ENCODE measurements around the gene NANS. TPM values are rescaled to one million over a fixed set of nuclear protein-coding genes. Genes with fewer than 3 reads are reported as not detected.

Gene NANS
- total RNA-seq, 1 donor from 2014 or later: 22.9 TPM

GRCh38 chr9:98091735-98092612 is 35.4 kb downstream of the NANS start:
- Mint-ChIP-seq H3K4me1 (ENCODE audit: low read depth, unreplicated experiment) (no peaks in the 10 kb centered on the region), H3K27me3 (ENCODE audit: unreplicated experiment) (peaks cover 9% of the 10 kb centered on the region), H3K36me3 (ENCODE audit: unreplicated experiment) (peaks cover 4% of the 10 kb centered on the region), H3K9me3 (ENCODE audit: unreplicated experiment) (peaks cover 5% of the 10 kb centered on the region), H3K27ac (ENCODE audit: unreplicated experiment) (no peak overlapping the region), H3K4me3 (ENCODE audit: unreplicated experiment) (no peak overlapping the region)
- DNase-seq: no peak
- TF ChIP-seq CTCF (IDR thresholded peaks at IDR 0.05; ENCODE audit: partially characterized antibody, unreplicated experiment): no peak

- no peak for TF ChIP-seq CTCF (IDR thresholded peaks at IDR 0.05; ENCODE audit: partially characterized antibody, unreplicated experiment)
- peaks cover 3% of the 10 kb centered on the region for H3K9me3 Mint-ChIP-seq (ENCODE audit: unreplicated experiment)
- H3K27me3 Mint-ChIP-seq (ENCODE audit: unreplicated experiment): peaks cover 8% of the 10 kb centered on the region
- DNase-seq: no peak
- H3K4me3 Mint-ChIP-seq (ENCODE audit: unreplicated experiment): no peak overlapping the region
- no peak overlapping the region for H3K27ac Mint-ChIP-seq (ENCODE audit: unreplicated experiment)
- H3K36me3 Mint-ChIP-seq (ENCODE audit: unreplicated experiment): peaks cover 4% of the 10 kb centered on the region
- no peaks in the 10 kb centered on the region for H3K4me1 Mint-ChIP-seq (ENCODE audit: low read depth, unreplicated experiment)
Observed at GRCh38 chr9:98092613-98092931, 36.0 kb downstream of the NANS start.

- H3K36me3 Mint-ChIP-seq (ENCODE audit: unreplicated experiment): no peaks in the 10 kb centered on the region
- H3K27me3 Mint-ChIP-seq (ENCODE audit: unreplicated experiment): peaks cover 5% of the 10 kb centered on the region
- peaks cover 3% of the 10 kb centered on the region for H3K9me3 Mint-ChIP-seq (ENCODE audit: unreplicated experiment)
- no peak for TF ChIP-seq CTCF (IDR thresholded peaks at IDR 0.05; ENCODE audit: partially characterized antibody, unreplicated experiment)
- H3K4me1 Mint-ChIP-seq (ENCODE audit: low read depth, unreplicated experiment): no peaks in the 10 kb centered on the region
- H3K27ac Mint-ChIP-seq (ENCODE audit: unreplicated experiment): no peak overlapping the region
- no peak for DNase-seq
- no peak overlapping the region for H3K4me3 Mint-ChIP-seq (ENCODE audit: unreplicated experiment)
Observed at GRCh38 chr9:98094316-98094715, 37.8 kb downstream of the NANS start.

- H3K9me3 Mint-ChIP-seq (ENCODE audit: unreplicated experiment): peaks cover 3% of the 10 kb centered on the region
- H3K27me3 Mint-ChIP-seq (ENCODE audit: unreplicated experiment): peaks cover 5% of the 10 kb centered on the region
- H3K36me3 Mint-ChIP-seq (ENCODE audit: unreplicated experiment): no peaks in the 10 kb centered on the region
- no peak overlapping the region for H3K4me3 Mint-ChIP-seq (ENCODE audit: unreplicated experiment)
- H3K27ac Mint-ChIP-seq (ENCODE audit: unreplicated experiment): no peak overlapping the region
- no peak for DNase-seq
- no peaks in the 10 kb centered on the region for H3K4me1 Mint-ChIP-seq (ENCODE audit: low read depth, unreplicated experiment)
- TF ChIP-seq CTCF (IDR thresholded peaks at IDR 0.05; ENCODE audit: partially characterized antibody, unreplicated experiment): no peak
Observed at GRCh38 chr9:98094851-98095250, 38.3 kb downstream of the NANS start.

GRCh38 chr9:98095401-98095800 is 38.9 kb downstream of the NANS start:
- no peak overlapping the region for H3K4me3 Mint-ChIP-seq (ENCODE audit: unreplicated experiment)
- no peaks in the 10 kb centered on the region for H3K36me3 Mint-ChIP-seq (ENCODE audit: unreplicated experiment)
- no peak overlapping the region for H3K27ac Mint-ChIP-seq (ENCODE audit: unreplicated experiment)
- H3K27me3 Mint-ChIP-seq (ENCODE audit: unreplicated experiment): peaks cover 4% of the 10 kb centered on the region
- no peaks in the 10 kb centered on the region for H3K4me1 Mint-ChIP-seq (ENCODE audit: low read depth, unreplicated experiment)
- DNase-seq: no peak
- H3K9me3 Mint-ChIP-seq (ENCODE audit: unreplicated experiment): peaks cover 2% of the 10 kb centered on the region
- TF ChIP-seq CTCF (IDR thresholded peaks at IDR 0.05; ENCODE audit: partially characterized antibody, unreplicated experiment): no peak
